H1 (cell line): Measurements from ENCODE around the gene OS9. TPM values are rescaled to one million over a fixed set of nuclear protein-coding genes. Genes with fewer than 3 reads are reported as not detected.
A peak's percentile ranks its signal among the peaks of the same experiment; 100 is the strongest.

Source experiments
- ASH2L ChIP-seq: fragments of 200-600, 300-600 bp; sonication (generic); IDR thresholded peaks from one replicate; pipeline ENCODE4 v1.7.1; 2017; ENCODE audit warnings: low read length
- BRCA1 ChIP-seq: IDR thresholded peaks from 2 replicates; pipeline ENCODE4 v1.6.1; 2012; ENCODE audit warnings: low read depth, low read length, improper control_type of control experiment
- CEBPB ChIP-seq: IDR thresholded peaks from 2 replicates; pipeline ENCODE4 v1.6.1; 2012; ENCODE audit warnings: low read depth, low read length
- FOSL1 ChIP-seq: IDR thresholded peaks from 2 replicates; pipeline ENCODE4 v1.6.1; 2011; ENCODE audit warnings: mild to moderate bottlenecking, low read depth, low read length, moderate library complexity; ENCODE audit not compliant: insufficient read depth
- GTF2F1 ChIP-seq: IDR thresholded peaks from 2 replicates; pipeline ENCODE4 v1.6.1; 2012; ENCODE audit warnings: low read depth, low read length, improper control_type of control experiment, borderline replicate concordance
- RNF2 ChIP-seq: fragments of 200-900, 300-1000 bp; sonication (generic); IDR thresholded peaks from 2 replicates; pipeline ENCODE4 v1.7.1; 2016; ENCODE audit warnings: borderline replicate concordance, low read depth, mild to moderate bottlenecking, antibody characterized with exemption, low read length; ENCODE audit not compliant: poor library complexity, severe bottlenecking; ENCODE audit errors: missing control alignments
- RXRA ChIP-seq: IDR thresholded peaks from 2 replicates; pipeline ENCODE4 v1.6.1; 2011; ENCODE audit warnings: low read depth, mild to moderate bottlenecking, low read length, moderate library complexity; ENCODE audit not compliant: insufficient read depth
- SRF ChIP-seq: IDR thresholded peaks from 2 replicates; pipeline ENCODE4 v1.6.1; 2011; ENCODE audit warnings: mild to moderate bottlenecking, low read depth, low read length, moderate library complexity
- SUZ12 ChIP-seq: fragments of 200-600 bp; sonication (generic); IDR thresholded peaks from 2 replicates; pipeline ENCODE4 v1.6.1; 2012; ENCODE audit warnings: mild to moderate bottlenecking, inconsistent platforms, low read length, moderate library complexity, mixed read lengths
- TAF7 ChIP-seq: optimal IDR thresholded peaks from 2 replicates; pipeline ENCODE3; 2011; ENCODE audit warnings: low read depth, mild to moderate bottlenecking, inconsistent platforms, low read length, moderate library complexity, borderline replicate concordance
- TEAD4 ChIP-seq: IDR thresholded peaks from 2 replicates; pipeline ENCODE4 v1.6.1; 2012; ENCODE audit warnings: low read depth, low read length, inconsistent platforms, mixed read lengths
- polyA plus RNA-seq, 7 experiments: library from polyadenylated mRNA; depleted of rRNA in 3 of 7; stranded (reverse) in 5 of 7; unstranded in 2 of 7; fragments of >200 nt in 5 of 7; fragments of 200-250 nt in 2 of 7; gene quantifications; 1 replicate in 5 of 7; 2 replicates in 1 of 7; 4 replicates in 1 of 7; pipeline versions ENCODE4 v1.2.1 to v1.2.3, GENCODE V29; 2011 to 2013; ENCODE audit warnings: missing spikeins in 2 of 7, mixed read lengths in 2 of 7
- total RNA-seq: library from RNA; stranded (reverse); fragmentation: NEBNext Ultra II Directional; extraction: Animal tissue kit (Norgen Biotek cat#: 25700); gene quantifications from 2 replicates; pipeline ENCODE4 v1.2.1, GENCODE V29; 2021
- TF ChIP-seq, protein P1 (sequence below), 3 experiments: IDR thresholded peaks; 1 replicate in 2 of 3; 2 replicates in 1 of 3; pipeline versions ENCODE4 v1.5.1 to v1.6.1; 2011; ENCODE audit warnings: low read length in 3 of 3, mild to moderate bottlenecking in 3 of 3, inconsistent platforms in 2 of 3, low read depth in 1 of 3, moderate library complexity in 1 of 3; ENCODE audit not compliant: insufficient read depth in 1 of 3; ENCODE audit errors: control extremely low read depth in 1 of 3

Gene OS9
- total and polyA plus RNA-seq, 2 of the 8 experiments (the other 6 are each of a cell fraction or from before 2014, with no cell fraction given) = 71.0 to 108 TPM

DNA sequence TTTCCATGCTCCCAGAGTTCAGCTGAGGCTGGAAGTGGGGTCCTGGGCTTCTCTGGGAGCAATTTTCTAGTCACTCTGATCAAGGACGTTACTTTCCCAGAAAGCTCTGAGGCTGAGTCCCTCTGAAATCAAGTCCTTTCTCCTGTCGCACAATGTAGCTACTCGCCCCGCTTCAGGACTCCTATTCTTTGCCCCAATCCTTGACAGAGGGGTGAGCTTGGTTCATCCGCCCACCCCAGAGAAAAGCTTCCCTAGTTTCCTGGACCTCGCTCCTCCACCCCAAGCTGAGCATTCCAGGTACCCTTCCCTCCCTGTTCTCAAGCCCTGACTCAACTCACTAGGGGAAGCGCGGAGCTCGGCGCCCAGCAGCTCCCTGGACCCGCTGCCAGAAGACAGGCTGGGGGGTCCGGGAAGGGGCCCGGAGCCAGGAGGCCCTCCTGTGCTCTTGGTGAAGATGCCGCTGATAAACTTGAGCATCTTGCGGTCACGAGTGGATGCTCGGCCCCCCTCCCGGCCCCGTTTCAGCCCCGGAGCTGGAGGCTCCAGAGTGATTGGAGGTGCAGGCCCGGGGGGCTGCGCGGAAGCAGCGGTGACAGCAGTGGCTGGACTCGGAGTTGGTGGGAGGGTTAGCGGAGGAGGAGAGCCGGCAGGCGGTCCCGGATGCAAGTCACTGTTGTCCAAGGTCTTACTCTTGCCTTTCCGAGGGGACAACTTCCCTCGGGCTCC is 43.0 kb downstream of the OS9 start (continued):
- TF ChIP-seq, protein P1, sequence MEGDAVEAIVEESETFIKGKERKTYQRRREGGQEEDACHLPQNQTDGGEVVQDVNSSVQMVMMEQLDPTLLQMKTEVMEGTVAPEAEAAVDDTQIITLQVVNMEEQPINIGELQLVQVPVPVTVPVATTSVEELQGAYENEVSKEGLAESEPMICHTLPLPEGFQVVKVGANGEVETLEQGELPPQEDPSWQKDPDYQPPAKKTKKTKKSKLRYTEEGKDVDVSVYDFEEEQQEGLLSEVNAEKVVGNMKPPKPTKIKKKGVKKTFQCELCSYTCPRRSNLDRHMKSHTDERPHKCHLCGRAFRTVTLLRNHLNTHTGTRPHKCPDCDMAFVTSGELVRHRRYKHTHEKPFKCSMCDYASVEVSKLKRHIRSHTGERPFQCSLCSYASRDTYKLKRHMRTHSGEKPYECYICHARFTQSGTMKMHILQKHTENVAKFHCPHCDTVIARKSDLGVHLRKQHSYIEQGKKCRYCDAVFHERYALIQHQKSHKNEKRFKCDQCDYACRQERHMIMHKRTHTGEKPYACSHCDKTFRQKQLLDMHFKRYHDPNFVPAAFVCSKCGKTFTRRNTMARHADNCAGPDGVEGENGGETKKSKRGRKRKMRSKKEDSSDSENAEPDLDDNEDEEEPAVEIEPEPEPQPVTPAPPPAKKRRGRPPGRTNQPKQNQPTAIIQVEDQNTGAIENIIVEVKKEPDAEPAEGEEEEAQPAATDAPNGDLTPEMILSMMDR (IDR thresholded peaks at IDR 0.05; ENCODE audit: control extremely low read depth in 1 of 3, insufficient read depth in 1 of 3, low read depth in 1 of 3, low read length in 3 of 3) = no peak
- peak; percentile 75 for TF ChIP-seq SUZ12
- TF ChIP-seq GTF2F1 = no peak
- TF ChIP-seq TEAD4 = no peak
- TF ChIP-seq BRCA1 = no peak
- no peak for TF ChIP-seq FOSL1
- TF ChIP-seq ASH2L = no peak
- peak; percentile 35 for TF ChIP-seq RNF2
- no peak for TF ChIP-seq CEBPB
- TF ChIP-seq TAF7 = no peak
- no peak for TF ChIP-seq RXRA
- TF ChIP-seq SRF = no peak
